A172 (cell line): ENCODE results near the gene FAM78A. TPM values are rescaled to one million over a fixed set of nuclear protein-coding genes. Genes with fewer than 3 reads are reported as not detected.

ENCODE experiments used
- DNase-seq: peaks from one replicate; pipeline ENCODE4 v3.0.0-alpha.2; 2015; ENCODE audit warnings: low spot score
- total RNA-seq: library from RNA; depleted of rRNA; stranded (reverse); fragments of >200 nt; shearing (Covaris generic); gene quantifications from 2 replicates; pipeline ENCODE4 v1.2.3, GENCODE V29; 2014

FAM78A gene
- total RNA-seq, 1 experiment from 2014 or later = 2.5 TPM

- no peak for DNase-seq
These were observed 26.1 kb upstream of the FAM78A start for GRCh38 chr9:131302244-131303075.

DNA sequence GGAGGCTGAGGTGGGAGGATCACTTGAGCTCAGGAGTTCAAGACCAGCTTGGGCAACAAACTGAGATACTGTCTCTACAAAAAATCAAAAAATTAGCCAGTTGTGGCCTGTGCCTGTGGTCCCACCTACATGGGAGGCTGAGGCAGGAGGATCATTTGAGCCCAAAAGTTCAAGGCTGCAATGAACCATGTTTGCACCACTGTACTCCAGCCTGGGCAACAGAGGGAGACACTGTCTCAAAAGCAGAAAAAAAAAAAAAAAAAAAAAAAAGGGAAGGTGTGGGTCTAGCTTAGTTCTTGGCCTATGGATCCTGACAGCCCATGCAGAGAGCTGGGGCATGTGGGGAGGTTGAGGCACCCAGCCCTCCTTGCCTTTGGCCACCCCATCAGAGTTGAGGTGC is 24.1 kb upstream of the FAM78A start:
- no peak for DNase-seq

DNA sequence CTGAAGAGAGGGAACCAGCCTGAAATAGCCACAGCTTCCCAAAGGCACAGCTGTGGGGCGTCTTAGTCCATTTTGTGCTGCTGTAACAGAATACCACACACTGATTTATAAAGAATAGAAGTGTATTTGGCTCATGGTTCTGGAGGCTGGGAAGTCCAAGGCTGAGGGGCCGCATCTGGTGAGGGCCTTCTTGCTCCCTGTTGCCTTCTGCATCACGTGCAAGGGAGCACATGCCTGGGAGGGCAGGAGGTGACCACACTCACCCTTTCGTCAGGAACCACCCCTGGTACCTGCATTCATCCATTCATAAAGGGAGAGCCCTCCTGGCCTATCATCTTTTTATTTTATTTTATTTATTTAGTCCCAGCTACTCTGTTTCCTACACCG is 23.6 kb upstream of the FAM78A start:
- DNase-seq = no peak

GRCh38 chr9:131299346-131299960 is 23.1 kb upstream of the FAM78A start:
- no peak for DNase-seq

DNA sequence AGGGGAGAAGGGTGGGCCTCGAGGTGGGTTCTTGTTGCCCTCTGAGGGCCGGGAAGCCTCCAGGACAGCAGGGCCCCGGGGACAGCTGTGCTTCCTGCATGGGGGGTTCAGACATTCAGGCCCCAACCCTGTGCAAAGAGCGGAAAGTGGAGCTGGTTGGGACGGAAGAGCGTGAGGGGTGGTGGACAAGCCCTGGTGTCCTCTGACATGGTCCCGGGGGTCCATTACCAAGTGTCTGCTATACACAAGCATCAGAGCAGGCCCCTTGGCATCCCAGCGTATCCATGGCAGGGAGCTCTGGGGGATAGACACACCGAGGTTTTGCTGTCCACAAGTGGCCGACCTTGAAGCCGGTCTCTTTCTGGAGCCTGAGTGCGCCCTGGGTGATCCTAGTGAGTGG is 22.5 kb upstream of the FAM78A start:
- DNase-seq = no peak

- no peak for DNase-seq
These were observed 22.0 kb upstream of the FAM78A start for GRCh38 chr9:131298341-131298740.

- DNase-seq = no peak
These were observed 21.6 kb upstream of the FAM78A start for GRCh38 chr9:131297903-131298302.

DNA sequence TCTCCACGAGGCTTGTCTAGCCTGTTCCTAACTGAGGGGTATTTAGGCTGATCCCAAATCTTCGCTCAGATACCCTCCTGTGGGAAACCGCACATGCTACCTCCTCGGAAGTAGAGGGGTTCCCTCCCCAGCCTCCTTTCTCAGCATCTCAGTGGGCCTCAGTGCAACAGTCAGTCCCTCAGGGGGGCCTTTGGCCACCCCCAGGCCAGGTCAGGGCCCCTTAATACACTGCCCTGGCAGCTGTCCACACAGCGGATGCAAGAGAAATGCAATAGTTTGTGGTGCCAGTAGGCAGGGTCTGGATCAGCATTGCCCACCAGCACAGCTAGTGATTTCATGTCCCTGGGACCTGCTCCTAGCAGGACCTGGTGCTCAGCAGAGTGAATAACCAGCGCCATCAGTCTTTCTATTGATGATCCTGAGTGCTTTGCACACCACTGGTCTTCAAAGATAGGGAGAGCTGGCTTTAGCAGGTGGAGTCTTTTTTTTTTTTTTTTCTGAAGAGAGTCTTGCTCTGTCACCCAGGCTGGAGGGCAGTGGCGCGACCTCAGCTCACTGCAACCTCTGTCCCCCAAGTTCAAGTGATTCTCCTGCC is 20.7 kb upstream of the FAM78A start:
- DNase-seq = no peak

- no peak for DNase-seq
These were observed 20.1 kb upstream of the FAM78A start for GRCh38 chr9:131296460-131296859.

DNA sequence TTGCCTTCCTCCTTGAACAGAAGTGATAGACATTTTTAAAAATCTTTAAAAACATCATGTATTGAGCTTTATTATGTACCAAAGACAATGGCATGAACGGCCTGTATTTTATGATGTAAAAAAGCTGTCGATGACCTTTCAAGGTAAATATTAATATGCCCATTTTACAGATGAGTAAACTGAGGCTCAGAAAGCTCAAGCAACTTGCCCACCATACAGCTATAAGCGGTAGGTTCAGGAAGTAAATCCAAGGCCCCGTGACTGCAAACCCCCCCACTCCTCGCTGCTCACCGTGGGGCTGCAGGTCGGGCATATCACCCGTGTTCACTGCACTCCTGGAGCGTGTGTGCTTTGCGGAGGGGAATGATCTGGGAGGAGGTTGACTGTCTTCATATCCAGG is 16.6 kb upstream of the FAM78A start:
- DNase-seq = no peak

DNA sequence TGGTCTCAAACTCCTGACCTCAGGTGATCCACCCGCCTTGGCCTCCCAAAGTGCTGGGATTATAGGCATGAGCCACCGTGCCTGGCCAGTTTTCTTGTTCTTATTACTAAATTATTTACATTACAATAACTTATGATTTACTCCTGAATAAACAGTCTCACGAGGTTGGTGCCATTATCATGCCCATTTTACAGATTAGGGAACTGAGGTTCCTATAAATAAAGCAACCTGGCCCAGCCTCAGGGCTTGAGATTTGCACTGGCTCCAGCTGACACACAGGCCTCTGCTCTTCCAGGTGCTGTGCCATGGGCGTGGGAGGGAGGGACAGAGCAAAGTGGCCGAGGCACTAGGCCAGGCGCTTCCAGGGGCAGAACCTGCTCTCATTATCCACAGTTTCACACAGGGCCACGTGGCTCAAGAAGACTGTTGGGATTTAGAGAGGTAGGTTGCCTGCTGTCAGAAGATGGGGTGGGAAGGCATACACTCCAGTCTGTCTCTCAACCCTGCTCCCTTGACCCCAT is 15.5 kb upstream of the FAM78A start:
- DNase-seq = no peak

- DNase-seq = no peak
These were observed 14.6 kb upstream of the FAM78A start for GRCh38 chr9:131290767-131291370.

- DNase-seq = no peak
These were observed 13.9 kb upstream of the FAM78A start for GRCh38 chr9:131290036-131290766.

- DNase-seq = no peak
These were observed 13.2 kb upstream of the FAM78A start, which contains the start of gene PLPP7 for GRCh38 chr9:131289301-131290035. Gene PLPP7, plus strand, starts transcription at chr9:131289723. Its CDS starts 275 bp downstream, at chr9:131289998.

GRCh38 chr9:131288217-131288616 is 11.9 kb upstream of the FAM78A start:
- DNase-seq = no peak

DNA sequence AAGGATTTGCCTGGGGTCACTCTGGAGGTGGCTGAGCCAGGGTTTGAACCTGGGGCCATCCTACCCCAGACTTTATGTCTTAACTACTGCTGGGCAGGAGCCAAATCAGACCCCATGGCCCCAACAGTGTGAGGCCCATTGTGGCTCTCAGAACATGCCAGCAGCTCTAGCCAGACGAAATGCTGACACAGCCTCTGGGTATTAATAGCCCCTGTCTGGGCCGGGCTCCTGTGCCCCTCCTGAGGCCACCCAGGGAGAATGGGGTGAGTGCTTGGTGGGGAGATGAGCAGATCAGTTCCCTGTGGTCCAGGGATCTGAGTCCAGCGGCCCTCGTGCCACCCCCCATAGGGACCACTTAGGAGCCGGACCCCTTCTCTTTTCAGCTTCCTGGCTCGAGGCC is 11.0 kb upstream of the FAM78A start:
- DNase-seq = no peak

- no peak for DNase-seq
These were observed 8.5 kb upstream of the FAM78A start for GRCh38 chr9:131284856-131285255.

DNA sequence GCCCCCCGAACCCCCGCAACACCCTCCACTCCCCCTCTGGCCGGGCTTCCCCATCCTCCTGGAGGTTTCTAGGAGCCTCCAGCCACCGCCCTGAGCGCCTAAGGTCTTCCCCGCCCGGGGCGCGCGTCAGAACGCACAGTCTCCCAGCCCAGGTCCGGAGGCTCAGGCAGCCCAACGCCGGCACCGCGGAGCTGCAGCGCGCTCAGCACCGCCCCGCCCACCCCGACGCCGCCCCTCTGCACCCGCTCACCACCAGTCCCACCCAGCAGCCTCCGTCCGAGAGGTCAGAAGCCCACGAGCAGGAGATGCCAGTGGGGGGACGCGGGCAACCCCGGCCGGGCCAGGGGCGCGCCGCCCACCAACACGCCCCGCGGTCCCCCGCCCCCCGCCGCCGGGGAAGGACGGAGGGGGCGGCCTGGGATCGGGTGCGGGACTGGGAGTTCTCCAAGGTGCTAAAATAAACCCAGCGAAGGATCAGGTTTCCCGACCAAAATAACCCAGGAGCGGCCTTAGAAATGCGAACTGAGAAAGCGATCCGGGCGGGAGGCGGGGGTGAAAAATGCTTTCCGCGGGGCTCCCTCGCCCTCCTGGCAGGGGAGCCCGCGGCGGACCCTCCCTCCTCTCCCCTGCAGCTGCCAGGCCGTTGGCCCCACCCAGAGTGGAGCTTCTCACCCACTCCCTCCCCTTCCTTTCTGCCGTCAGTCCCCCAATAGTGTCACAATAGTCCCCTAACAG is 6.5 kb upstream of the FAM78A start:
- DNase-seq = no peak

GRCh38 chr9:131282175-131282574 is 5.9 kb upstream of the FAM78A start:
- no peak for DNase-seq
